Smooth muscle cell of the pulmonary artery (primary cell): ENCODE data around the gene SLX9. TPM values are rescaled to one million over a fixed set of nuclear protein-coding genes. Genes with fewer than 3 reads are reported as not detected.

Experiments
- total RNA-seq: library from RNA; depleted of rRNA; stranded (reverse); fragments of >200 nt; gene quantifications from 2 replicates; pipeline ENCODE4 v1.2.3, GENCODE V29; 2014

SLX9 gene
- total RNA-seq = 9.9 and 12.8 TPM in 2 replicates

GRCh38 chr21:44939532-44940115, at the start of gene SLX9:
Gene SLX9, plus strand, starts transcription at chr21:44940029. Its CDS starts 29 bp downstream, at chr21:44940058.

GRCh38 chr21:44920694-44921604, 18.9 kb upstream of the SLX9 start, which contains the start of gene ITGB2:
Gene ITGB2, minus strand, starts transcription at chr21:44920899. Its CDS starts 10,117 bp downstream, at chr21:44910782.

Other genes with a start within 250 kb of the SLX9 start
- not detected in 2 replicates for gene KRTAP10-12, start 242.9 kb upstream of the SLX9 start, total RNA-seq
- not detected in 2 replicates for gene TSPEAR, start 228.5 kb upstream of the SLX9 start, total RNA-seq
- gene UBE2G2, start 138.2 kb upstream of the SLX9 start, total RNA-seq = 88.7 and 102 TPM in 2 replicates
- gene SUMO3, start 122.0 kb upstream of the SLX9 start, total RNA-seq = 66.2 and 77.2 TPM in 2 replicates
- 241 and 282 TPM in 2 replicates for gene PTTG1IP, start 66.3 kb upstream of the SLX9 start, total RNA-seq
- 0.46 and 1.7 TPM in 2 replicates for gene ITGB2, start 19.1 kb upstream of the SLX9 start, total RNA-seq
- gene ADARB1, start 134.6 kb downstream of the SLX9 start, total RNA-seq = 9.3 and 11.9 TPM in 2 replicates